LNCAP (cell line): ENCODE results near the gene SCAF1.

Experiments used
- CTCF ChIP-seq: fragments of 450-650 bp; IDR thresholded peaks from 2 replicates; pipeline ENCODE4 v1.5.1; 2017; ENCODE audit warnings: mild to moderate bottlenecking

SCAF1 gene

GRCh38 chr19:49678985-49679770, 37.2 kb downstream of the SCAF1 start:
- TF ChIP-seq CTCF: no peak

- no peak for TF ChIP-seq CTCF
These were observed 37.9 kb downstream of the SCAF1 start for GRCh38 chr19:49679771-49680413.

- TF ChIP-seq CTCF: peak; percentile 99
These were observed 38.7 kb downstream of the SCAF1 start for GRCh38 chr19:49680421-49681351.

- no peak for TF ChIP-seq CTCF
These were observed 39.8 kb downstream of the SCAF1 start for GRCh38 chr19:49681830-49682229.

GRCh38 chr19:49682274-49682673, 40.3 kb downstream of the SCAF1 start:
- no peak for TF ChIP-seq CTCF

GRCh38 chr19:49683814-49684250, 41.8 kb downstream of the SCAF1 start:
- no peak for TF ChIP-seq CTCF

- peak; percentile 73 for TF ChIP-seq CTCF
These were observed 42.4 kb downstream of the SCAF1 start for GRCh38 chr19:49684251-49684982.
